Epithelial cell of prostate (primary cell): ENCODE results near the gene KMO.

ENCODE experiments used
- DNase-seq: peaks from one replicate; pipeline ENCODE4 v3.0.0-alpha.2; 2011; ENCODE audit warnings: low read depth, low spot score
- H3K27ac ChIP-seq: fragments of 450-650 bp; 2 replicates; pipeline ENCODE4 v1.5.1; 2017; ENCODE audit warnings: mild to moderate bottlenecking

Gene KMO

DNA sequence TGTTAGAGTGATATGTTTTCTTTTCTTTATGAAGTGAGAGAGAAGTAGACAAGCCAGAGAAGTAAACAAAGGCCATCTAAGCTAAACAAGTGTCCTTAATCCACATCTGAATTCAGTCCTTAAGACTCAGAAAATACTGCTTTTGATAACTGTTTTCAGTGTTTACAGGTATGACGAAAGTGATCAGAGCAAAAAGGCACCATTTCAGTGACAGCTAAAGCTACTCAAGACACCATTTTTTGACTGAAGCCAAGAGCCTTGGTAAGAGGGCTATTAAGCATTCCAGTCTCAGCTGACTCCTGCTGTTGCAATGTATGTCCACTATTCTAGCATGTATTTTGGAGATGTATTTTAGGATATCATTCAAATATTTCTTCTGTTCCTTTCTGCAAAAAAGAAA is 4.1 kb downstream of the KMO start:
- DNase-seq, result no peak
- H3K27ac ChIP-seq, result no peak overlapping the region

- DNase-seq, result no peak
- no peak overlapping the region for H3K27ac ChIP-seq
These were observed 4.8 kb downstream of the KMO start for GRCh38 chr1:241536969-241537368.

- peak overlapping the region; percentile 13 for H3K27ac ChIP-seq
- DNase-seq, result peak; percentile 66
These were observed 10.2 kb downstream of the KMO start for GRCh38 chr1:241542199-241542907.

DNA sequence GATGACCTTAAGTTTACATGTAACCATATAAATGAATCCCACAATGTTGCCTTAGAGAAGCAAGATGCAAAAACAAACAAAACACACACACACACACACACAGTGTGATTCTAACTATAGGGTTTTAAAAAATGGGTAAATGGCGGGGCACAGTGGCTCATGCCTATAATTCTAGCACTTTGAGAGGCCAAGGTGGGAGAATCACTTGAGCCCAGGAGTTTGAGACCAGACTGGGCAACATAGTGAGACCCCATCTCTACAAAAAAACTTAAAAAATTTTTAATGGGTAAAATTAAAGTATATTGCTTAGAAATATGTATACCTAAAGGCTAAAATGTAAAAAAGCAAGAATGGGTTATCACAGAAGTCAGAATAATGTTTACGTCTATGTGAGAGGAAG is 15.8 kb downstream of the KMO start:
- no peak overlapping the region for H3K27ac ChIP-seq
- no peak for DNase-seq

GRCh38 chr1:241550318-241550717 is 18.1 kb downstream of the KMO start:
- H3K27ac ChIP-seq, result no peak overlapping the region

DNA sequence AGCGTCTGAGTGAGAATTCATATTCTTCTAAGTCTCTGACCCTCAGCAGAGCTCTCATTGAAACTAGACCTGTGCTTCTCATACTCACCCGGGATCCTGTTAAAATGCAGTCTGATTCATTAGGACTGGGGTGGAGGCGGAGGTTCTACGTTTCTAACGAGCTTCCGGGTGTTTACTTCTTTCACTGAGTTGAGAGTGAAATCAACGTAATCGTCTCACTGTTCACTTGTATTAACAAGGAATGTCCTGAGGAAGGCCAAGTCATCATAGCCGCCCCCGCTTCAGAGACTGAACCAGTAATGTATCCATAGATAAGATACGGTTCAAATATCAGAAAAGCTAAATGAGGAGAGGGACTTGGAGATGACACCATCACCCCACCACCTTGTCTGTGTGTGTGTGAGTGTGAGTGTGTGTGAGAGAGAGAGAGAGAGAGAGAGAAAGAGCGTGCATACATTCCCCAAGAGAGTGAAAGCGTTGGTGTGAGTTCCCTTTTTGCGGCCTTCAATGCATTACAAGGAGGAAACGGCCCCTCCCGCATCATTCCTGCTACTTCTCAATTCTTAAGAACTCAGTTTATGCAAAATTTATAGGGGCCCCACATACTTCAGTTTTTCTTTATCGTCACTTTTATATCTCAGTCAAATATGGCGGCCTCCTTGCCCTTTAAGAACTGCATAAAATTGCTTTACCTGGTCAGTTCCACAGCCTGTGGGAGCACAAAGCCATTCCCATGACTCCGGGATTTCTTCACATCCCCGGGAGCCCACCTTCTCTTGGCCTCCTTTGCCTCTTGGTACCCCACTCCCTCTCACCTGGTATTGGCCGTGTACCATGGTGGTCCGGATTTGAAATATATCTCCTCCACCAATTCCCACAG is 19.8 kb downstream of the KMO start:
- DNase-seq, result no peak
- no peak overlapping the region for H3K27ac ChIP-seq

More at GRCh38 chr1:241550318-241550717, 18.1 kb downstream of the KMO start:
- DNase-seq, result no peak

- no peak for DNase-seq
- no peak overlapping the region for H3K27ac ChIP-seq
These were observed 21.9 kb downstream of the KMO start for GRCh38 chr1:241553886-241554592.

DNA sequence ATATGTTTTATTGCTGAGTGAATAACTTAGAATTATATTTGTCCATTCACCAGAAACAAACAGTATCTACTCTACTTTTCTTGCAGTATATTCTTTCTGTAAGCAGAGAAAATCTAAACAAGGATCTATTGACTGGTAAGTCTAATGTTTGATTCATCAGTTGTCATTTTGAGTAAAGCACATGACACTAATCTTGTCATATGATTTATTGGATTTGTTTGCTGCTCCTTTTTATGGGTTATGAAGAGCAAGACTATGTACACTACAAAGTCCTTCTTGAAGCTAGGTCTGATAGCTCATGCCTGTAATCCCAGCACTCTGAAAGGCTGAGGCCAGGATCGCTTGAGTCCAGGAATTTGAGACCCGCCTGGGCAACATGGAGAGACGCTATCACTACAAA is 23.3 kb downstream of the KMO start:
- H3K27ac ChIP-seq, result no peak overlapping the region

DNA sequence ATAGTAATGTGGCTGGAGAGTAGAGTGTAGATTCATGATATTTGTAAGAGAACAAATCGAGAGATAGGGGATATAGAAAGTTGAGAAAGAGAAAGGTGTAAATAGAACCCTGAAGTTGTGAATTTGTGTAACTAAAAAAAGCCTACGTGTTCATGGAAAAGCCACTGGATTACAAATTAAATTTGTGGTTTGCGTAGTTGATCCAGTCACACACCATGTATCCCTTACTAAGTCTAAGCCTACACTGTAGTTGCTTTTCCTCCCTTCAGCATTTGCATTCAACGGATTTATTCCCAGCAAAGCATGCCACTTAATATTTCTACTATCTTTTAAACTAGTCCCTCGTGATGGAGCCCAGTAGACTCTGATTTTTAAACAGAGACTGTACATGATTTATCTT is 24.9 kb downstream of the KMO start:
- no peak for DNase-seq
- no peak overlapping the region for H3K27ac ChIP-seq

More for the DNA sequence above, 23.3 kb downstream of the KMO start:
- no peak for DNase-seq

DNA sequence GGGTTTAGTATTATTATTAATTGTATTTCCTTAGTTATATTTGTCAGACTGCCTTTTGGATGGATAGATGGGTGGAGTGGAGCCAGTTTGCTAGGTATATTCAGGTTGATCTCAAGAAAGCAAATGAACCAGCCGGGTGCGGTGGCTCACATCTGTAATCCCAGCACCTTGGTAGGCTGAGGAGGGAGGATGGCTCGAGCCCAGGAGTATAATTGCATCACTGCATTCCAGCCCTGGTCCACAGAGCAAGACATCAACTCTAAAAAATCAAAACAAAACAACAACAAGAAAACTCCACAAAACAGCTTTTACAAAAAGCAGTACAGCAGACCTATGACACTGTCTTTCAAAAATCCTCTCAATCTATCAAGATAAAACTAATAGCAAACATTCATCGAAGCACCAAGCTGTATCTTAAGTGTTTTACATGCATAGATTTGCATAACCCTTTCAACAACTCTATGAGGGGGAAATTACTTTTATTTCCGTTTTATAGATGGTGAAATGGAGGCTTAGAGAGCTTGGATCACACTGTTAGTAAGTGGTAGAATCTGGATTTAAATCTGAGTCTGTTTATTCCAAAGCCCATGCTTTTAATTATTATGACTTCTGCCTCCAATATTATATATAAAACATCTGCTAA is 25.5 kb downstream of the KMO start:
- H3K27ac ChIP-seq, result no peak overlapping the region

DNA sequence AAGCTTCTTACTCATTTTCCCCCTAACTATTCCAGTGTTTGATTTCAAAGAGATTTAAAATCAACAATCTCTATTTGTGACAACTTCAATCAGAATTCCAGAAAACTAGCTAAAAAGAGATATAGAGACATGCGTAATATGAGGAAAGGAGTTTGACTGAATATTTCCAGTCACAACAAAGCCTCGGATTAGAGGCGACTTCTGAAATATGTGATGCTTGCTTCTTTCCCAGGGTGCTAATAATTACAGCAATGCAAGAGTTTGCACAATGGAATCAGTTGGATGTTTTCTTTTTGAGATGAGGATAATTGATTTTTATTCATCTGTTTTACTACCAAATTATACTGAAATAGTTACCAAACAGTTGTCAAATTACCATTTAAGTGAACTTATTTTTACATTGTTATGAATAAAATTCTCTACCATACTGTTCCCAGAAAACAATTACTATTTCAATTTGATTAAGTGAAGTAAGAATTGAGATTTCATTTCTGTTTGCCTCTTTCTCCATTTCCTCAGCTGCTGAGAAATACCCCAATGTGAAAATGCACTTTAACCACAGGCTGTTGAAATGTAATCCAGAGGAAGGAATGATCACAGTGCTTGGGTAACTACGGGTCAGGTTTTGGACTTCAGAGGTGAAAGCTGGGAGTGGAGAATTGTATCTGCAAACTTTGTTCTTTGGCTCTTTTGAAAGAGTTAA is 28.1 kb downstream of the KMO start:
- H3K27ac ChIP-seq, result no peak overlapping the region
- no peak for DNase-seq

More for the DNA sequence above, 25.5 kb downstream of the KMO start:
- no peak for DNase-seq

- no peak for DNase-seq
- H3K27ac ChIP-seq, result no peak overlapping the region
These were observed 28.6 kb downstream of the KMO start for GRCh38 chr1:241560849-241561187.

GRCh38 chr1:241569848-241570247 is 37.7 kb downstream of the KMO start:
- DNase-seq, result no peak

DNA sequence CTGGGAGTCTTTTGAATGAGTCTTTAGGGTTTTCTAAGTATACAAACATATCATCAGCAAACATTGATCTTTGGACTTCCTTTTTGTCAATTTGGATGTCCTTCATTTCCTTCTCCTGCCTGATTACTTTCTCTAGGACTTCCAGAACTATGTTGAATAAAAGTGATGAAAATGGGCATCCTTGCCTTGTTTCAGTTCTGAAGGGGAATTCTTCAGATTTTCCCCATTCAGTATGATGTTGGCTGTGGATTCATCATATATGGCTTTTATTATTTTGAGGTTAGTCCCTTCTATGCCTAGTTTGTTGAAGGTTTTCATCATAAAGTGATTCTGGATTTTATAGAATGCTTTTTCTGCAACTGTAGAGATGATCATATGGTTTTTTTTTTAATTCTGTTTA is 42.0 kb downstream of the KMO start:
- no peak for DNase-seq
- H3K27ac ChIP-seq, result no peak overlapping the region

More at GRCh38 chr1:241569848-241570247, 37.7 kb downstream of the KMO start:
- H3K27ac ChIP-seq, result no peak overlapping the region

GRCh38 chr1:241579434-241579833 is 47.3 kb downstream of the KMO start:
- H3K27ac ChIP-seq, result no peak overlapping the region
- peak; percentile 22 for DNase-seq

DNA sequence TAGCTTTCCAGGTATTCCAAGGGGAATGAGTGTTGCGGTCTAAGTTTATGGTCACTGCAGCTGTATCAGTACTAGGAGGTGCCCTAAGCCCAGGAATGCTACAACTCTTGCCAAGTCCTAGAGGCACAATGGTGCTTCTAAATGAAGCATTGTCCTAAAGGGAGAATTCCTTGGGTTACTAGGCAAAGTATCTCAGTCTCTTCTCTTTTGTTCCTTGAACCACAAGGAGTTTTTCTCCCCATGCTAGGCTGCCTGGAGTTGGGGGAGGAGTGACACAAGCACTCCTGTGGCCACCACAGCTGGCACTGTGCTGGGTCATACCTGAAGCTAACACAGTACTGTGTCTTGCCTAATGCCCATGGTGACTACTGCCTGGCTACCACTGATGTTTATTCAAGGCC is 50.7 kb downstream of the KMO start:
- peak; percentile 79 for DNase-seq
- peak overlapping the region; percentile 61 for H3K27ac ChIP-seq

- DNase-seq, result no peak
- H3K27ac ChIP-seq, result no peak overlapping the region
These were observed 54.8 kb downstream of the KMO start for GRCh38 chr1:241586905-241587512.

- no peak overlapping the region for H3K27ac ChIP-seq
- DNase-seq, result no peak
These were observed 57.3 kb downstream of the KMO start for GRCh38 chr1:241589521-241589920.

- peak overlapping the region; percentile 84 for H3K27ac ChIP-seq
- no peak for DNase-seq
These were observed 58.5 kb downstream of the KMO start for GRCh38 chr1:241590719-241591118.
